Stimulated activated CD4-positive, alpha-beta T cell treated with anti-CD3 and anti-CD28 coated beads, Interleukin-1b, Interleukin-23, amount 100 ng/mL, for 4 hours (primary cell): ENCODE results near the gene ERF.
A peak's percentile ranks its signal among the peaks of the same experiment; 100 is the strongest.

Source experiments
- DNase-seq, 2 donors: peaks; one replicate each; pipeline ENCODE4 v3.0.0-alpha.2; 2020; ENCODE audit warnings: low read depth in 2 of 2

Gene ERF

GRCh38 chr19:42214810-42215485 lies 40.0 kb downstream of the ERF start:
- DNase-seq = no peak

- DNase-seq = no peak
These were observed 42.0 kb downstream of the ERF start for GRCh38 chr19:42212886-42213285.

- DNase-seq = no peak
These were observed 46.3 kb downstream of the ERF start for GRCh38 chr19:42208612-42209011.

- DNase-seq = no peak
These were observed 47.1 kb downstream of the ERF start for GRCh38 chr19:42207767-42208271.

- no peak for DNase-seq
These were observed 47.8 kb downstream of the ERF start for GRCh38 chr19:42206871-42207755.

- no peak for DNase-seq
These were observed 50.3 kb downstream of the ERF start for GRCh38 chr19:42204664-42205063.

- no peak for DNase-seq
These were observed 51.2 kb downstream of the ERF start for GRCh38 chr19:42203700-42204099.

GRCh38 chr19:42202290-42202880 lies 52.5 kb downstream of the ERF start:
- DNase-seq = no peak

- no peak for DNase-seq
These were observed 53.2 kb downstream of the ERF start for GRCh38 chr19:42201489-42202289.

- no peak for DNase-seq
These were observed 54.7 kb downstream of the ERF start for GRCh38 chr19:42200116-42200715.

GRCh38 chr19:42199440-42200115 lies 55.4 kb downstream of the ERF start:
- DNase-seq = peak in 1 of 2 donors; percentile 31

GRCh38 chr19:42198676-42199439 lies 56.1 kb downstream of the ERF start:
- DNase-seq = no peak
